Bronchial epithelial cell (primary cell): Measurements from ENCODE around the gene KRT15. TPM values are rescaled to one million over a fixed set of nuclear protein-coding genes. Genes with fewer than 3 reads are reported as not detected.

Experiments used
- DNase-seq: peaks from one replicate; pipeline ENCODE4 v3.0.0-alpha.2; 2010; ENCODE audit warnings: low read depth
- FAIRE-seq: peaks from 2 replicates; lab custom pipeline; 2011; peaks lifted over from hg19 to GRCh38; lab: Jason Lieb, UNC
- H3K27me3 ChIP-seq: 2 replicates; pipeline ENCODE4 v1.5.1; 2011; ENCODE audit warnings: low read length; ENCODE audit not compliant: control insufficient read depth, insufficient read depth
- H3K36me3 ChIP-seq: 2 replicates; pipeline ENCODE4 v1.5.1; 2011; ENCODE audit warnings: low read length; ENCODE audit not compliant: control insufficient read depth, insufficient read depth
- H3K4me3 ChIP-seq: 2 replicates; pipeline ENCODE4 v1.5.1; 2011; ENCODE audit warnings: mild to moderate bottlenecking, low read depth, low read length, control low read depth
- total RNA-seq: library from RNA; depleted of rRNA; stranded (reverse); fragments of >200 nt; gene quantifications from 2 replicates; pipeline ENCODE4 v1.2.1, GENCODE V29; 2014
- TF ChIP-seq, protein P1 (sequence below): IDR thresholded peaks from 2 replicates; pipeline ENCODE4 v1.5.1; 2011; ENCODE audit warnings: mild to moderate bottlenecking, moderate library complexity, low read length, control low read depth, inconsistent platforms; ENCODE audit not compliant: insufficient read depth, severe bottlenecking

Gene KRT15
- total RNA-seq, 1 donor from 2014 or later, result 67.9 TPM

DNA sequence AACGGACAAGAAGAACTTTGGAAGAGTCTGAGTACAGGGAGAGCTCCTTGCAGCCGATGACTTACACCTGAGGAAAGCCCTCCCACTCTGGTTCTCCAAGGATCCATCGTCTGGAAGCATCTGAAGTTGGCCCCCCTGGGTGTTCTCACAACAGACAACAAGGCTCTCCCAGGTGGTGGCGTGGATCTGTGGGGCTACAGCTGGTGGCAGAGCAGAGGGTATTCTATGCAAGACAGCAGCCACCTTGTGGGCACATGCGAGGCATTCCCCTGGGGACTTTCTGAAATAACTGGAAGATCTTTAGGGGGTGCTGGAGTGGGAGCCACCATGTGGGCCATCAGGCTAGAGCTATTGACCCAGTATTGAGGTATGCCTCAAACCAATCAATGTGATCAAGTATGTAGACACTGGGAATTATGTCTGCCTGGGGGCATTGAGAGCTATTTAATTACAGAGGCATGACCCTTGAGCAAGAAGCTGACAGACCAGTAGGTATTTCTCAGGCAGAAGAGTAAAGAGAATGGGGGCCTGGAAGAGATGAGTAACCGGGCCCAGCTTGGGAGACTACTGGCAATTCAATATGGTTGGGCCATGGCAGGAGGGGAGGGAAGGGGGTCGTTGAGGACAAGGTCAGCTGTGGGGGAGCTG, 16.3 kb upstream of the KRT15 start:
- TF ChIP-seq, protein P1, sequence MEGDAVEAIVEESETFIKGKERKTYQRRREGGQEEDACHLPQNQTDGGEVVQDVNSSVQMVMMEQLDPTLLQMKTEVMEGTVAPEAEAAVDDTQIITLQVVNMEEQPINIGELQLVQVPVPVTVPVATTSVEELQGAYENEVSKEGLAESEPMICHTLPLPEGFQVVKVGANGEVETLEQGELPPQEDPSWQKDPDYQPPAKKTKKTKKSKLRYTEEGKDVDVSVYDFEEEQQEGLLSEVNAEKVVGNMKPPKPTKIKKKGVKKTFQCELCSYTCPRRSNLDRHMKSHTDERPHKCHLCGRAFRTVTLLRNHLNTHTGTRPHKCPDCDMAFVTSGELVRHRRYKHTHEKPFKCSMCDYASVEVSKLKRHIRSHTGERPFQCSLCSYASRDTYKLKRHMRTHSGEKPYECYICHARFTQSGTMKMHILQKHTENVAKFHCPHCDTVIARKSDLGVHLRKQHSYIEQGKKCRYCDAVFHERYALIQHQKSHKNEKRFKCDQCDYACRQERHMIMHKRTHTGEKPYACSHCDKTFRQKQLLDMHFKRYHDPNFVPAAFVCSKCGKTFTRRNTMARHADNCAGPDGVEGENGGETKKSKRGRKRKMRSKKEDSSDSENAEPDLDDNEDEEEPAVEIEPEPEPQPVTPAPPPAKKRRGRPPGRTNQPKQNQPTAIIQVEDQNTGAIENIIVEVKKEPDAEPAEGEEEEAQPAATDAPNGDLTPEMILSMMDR, result no peak
- Histone ChIP-seq H3K27me3 (no peaks in the 10 kb centered on the region), H3K36me3 (no peaks in the 10 kb centered on the region), H3K4me3 (no peak overlapping the region)
- DNase-seq (no peak), FAIRE-seq (no peak)

DNA sequence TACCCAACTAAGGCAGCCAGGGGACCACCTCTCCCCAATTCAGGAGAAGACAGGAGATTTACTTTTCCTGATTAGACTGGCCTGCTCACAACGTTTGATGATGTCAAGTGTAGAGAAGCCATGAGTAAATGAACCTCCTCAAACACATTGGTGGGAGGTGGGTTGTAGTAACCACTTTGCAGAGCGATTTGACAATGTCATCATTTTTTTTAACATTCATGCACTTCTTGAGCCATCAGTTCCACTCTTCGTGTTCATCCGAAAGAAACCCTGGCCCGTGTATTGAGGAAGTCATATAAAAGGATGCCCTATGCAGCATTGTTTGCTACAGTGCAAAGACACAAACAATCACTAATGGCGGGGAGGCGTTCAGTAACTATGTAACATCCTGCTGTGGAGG, 14.9 kb upstream of the KRT15 start:
- Histone ChIP-seq H3K4me3 (no peak overlapping the region), H3K36me3 (no peaks in the 10 kb centered on the region), H3K27me3 (no peaks in the 10 kb centered on the region)
- no peak for FAIRE-seq
- no peak for DNase-seq
- TF ChIP-seq, protein P1, result no peak

DNA sequence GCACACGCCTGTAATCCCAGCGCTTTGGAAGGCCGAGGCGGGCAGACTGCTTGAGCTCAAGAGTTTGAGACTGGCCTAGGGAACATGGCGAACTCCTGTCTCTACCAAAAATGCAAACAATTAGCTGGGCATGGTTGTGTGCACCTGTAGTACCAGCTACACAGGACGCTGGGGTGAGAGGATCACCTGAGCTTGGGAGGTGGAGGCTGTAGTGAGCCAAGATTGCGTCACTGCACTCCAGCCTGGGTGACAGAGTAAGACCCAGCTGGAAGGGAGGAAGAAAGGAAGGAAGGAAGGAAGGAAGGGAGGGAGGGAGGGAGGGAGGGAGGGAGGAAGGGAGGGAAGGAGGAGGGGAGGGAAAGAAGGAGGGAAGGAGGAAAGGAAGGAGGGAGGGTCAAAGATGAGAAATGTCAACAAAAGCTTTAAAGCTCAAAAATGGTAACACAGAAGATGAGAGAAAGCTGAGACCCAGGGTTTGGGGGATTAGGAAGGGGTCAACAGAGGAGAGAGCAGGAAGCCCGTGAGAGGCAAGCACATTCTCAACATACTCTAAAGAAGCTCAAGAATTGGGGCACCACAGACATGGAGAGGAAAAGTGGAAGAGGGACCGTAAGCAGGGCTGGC, 14.4 kb upstream of the KRT15 start:
- H3K36me3 ChIP-seq, result no peaks in the 10 kb centered on the region
- TF ChIP-seq, protein P1, result no peak
- FAIRE-seq (no peak), DNase-seq (peak; percentile 43)
- H3K4me3 ChIP-seq, result no peak overlapping the region
- H3K27me3 ChIP-seq, result no peaks in the 10 kb centered on the region

DNA sequence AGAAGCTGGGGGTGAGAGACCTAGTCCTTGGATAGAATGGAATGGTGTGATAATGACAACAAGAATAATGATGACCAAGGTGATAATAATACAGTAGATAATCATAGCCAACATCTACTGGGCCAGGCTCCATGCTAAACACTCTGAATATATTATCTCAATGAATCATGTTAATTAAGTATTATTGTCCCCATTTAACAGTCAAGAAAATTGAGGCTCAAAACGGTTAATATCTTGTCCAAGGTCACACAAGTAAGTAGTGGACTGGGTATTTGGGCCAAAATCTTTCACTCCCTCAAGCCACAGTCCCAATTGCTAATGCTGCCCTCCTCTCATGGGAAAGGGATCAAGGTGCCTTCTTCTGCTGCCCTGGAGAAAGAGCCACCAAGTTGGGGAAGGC, 13.3 kb upstream of the KRT15 start:
- DNase-seq, result no peak
- FAIRE-seq, result no peak
- TF ChIP-seq, protein P1, result no peak
- Histone ChIP-seq H3K27me3 (no peaks in the 10 kb centered on the region), H3K36me3 (peaks cover 8% of the 10 kb centered on the region), H3K4me3 (no peak overlapping the region)

DNA sequence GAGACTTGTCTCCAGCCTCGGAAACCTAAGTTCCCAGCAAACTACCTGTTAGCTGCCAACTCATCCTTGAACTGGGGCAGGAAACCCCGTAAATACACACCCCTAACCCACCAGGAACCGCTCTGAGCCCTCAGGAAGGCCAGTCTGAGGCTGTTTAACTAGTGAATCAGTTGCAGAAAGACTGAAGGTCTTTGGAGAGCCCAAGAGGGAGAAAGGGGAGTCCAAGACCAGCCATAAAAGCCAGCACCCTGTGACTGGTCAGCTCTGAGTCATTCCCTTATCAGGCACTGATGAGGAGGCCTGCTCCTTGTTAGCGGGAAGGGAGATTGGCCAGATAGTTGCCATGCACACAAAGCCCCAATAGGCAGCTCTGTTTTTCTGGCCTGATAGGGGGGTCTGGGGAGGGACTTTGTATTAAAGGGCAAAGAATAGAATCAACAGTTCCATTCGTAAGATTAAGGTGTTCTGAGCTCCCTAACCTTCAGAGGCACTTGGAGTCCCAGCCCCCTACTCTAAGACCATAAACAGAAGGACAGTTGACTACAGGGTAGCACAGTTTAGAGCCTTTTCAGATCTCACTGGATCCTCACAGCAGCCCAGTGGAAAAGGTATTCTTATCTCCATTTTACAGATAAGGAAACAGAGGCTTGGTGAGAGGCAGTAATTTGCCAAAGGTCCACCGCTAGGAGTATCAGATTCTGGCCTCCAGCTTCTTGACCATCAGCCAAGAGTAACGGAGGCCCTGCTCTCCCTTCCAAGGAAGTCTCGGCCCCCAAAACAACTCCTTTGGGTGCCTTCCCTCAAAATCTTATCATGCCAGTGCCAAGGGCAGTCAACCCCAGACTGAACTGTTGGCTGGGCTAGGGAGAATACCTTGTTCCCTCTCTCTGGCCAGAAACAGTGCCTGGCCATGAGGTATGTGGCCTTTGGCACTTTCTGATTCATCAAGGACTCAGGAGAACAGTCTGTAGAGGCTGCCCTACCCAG, 11.7 kb upstream of the KRT15 start:
- DNase-seq (peak; percentile 87), FAIRE-seq (no peak)
- Histone ChIP-seq H3K27me3 (no peaks in the 10 kb centered on the region), H3K4me3 (no peak overlapping the region), H3K36me3 (peaks cover 12% of the 10 kb centered on the region)
- TF ChIP-seq, protein P1, result no peak
